IMR-90 (cell line): ENCODE results near the gene RHOC. TPM values are rescaled to one million over a fixed set of nuclear protein-coding genes. Genes with fewer than 3 reads are reported as not detected.

Experiments
- ATAC-seq: fragments of 200-7000 bp; cut with Tn5 transposase; 2 replicates; pipeline ENCODE4 v1.9.1; 2020; ENCODE audit warnings: low read depth, mild to moderate bottlenecking, moderate library complexity
- BruUV-seq: library from RNA; stranded (reverse); fragments of 400-500 nt; replicated peaks from 2 replicates; lab custom pipeline; 2021; lab: Mats Ljungman, UMichigan
- CTCF ChIA-PET: fragments of 300-600 bp; formaldehyde crosslinking; extraction: SDS; loops from one replicate; lab custom pipeline; 2021; ENCODE audit warnings: antibody characterized with exemption; lab: Yijun Ruan, JAX
- POLR2A ChIA-PET: fragments of 300-600 bp; sonication (Branson Sonifier 250); formaldehyde crosslinking; loops from one replicate; lab custom pipeline; 2022; ENCODE audit warnings: antibody characterized with exemption; ENCODE audit not compliant: unreplicated experiment; lab: Charles Lee
- DNase-seq: peaks from one replicate; pipeline ENCODE4 v3.0.0; 2013
- H2AFZ ChIP-seq: replicated peaks from 2 replicates; pipeline ENCODE3; 2013; ENCODE audit warnings: low read length, mild to moderate bottlenecking; ENCODE audit not compliant: poor library complexity
- H2AK5ac ChIP-seq: 2 replicates; pipeline ENCODE4 v1.6.1; 2013; ENCODE audit warnings: low read depth, low read length, inconsistent platforms
- H2AK9ac ChIP-seq: replicated peaks from 2 replicates; pipeline ENCODE3; 2013; ENCODE audit warnings: mild to moderate bottlenecking, low read depth, low read length, moderate library complexity; ENCODE audit not compliant: poor library complexity
- H2BK120ac ChIP-seq: 2 replicates; pipeline ENCODE4 v1.6.1; 2013; ENCODE audit warnings: low read depth, low read length, inconsistent platforms
- H2BK15ac ChIP-seq: 3 replicates; pipeline ENCODE4 v1.6.1; 2013; ENCODE audit warnings: low read depth, low read length, inconsistent platforms
- H2BK20ac ChIP-seq: 2 replicates; pipeline ENCODE4 v1.6.1; 2013; ENCODE audit warnings: low read depth, mild to moderate bottlenecking, inconsistent platforms, low read length, moderate library complexity
- H2BK5ac ChIP-seq: 2 replicates; pipeline ENCODE4 v1.6.1; 2013; ENCODE audit warnings: mild to moderate bottlenecking, low read depth, low read length, inconsistent platforms; ENCODE audit not compliant: poor library complexity, severe bottlenecking
- H3K14ac ChIP-seq: replicated peaks from 2 replicates; pipeline ENCODE4 v1.6.1; 2013; ENCODE audit warnings: low read depth, low read length, inconsistent platforms
- H3K18ac ChIP-seq: 2 replicates; pipeline ENCODE4 v1.6.1; 2013; ENCODE audit warnings: low read depth, low read length, control low read depth
- H3K23ac ChIP-seq: 2 replicates; pipeline ENCODE4 v1.6.1; 2013; ENCODE audit warnings: low read depth, low read length, inconsistent platforms
- H3K27ac ChIP-seq: 2 replicates; pipeline ENCODE4 v1.5.1; 2013; ENCODE audit warnings: mild to moderate bottlenecking, control low read depth, low read length; ENCODE audit not compliant: insufficient read depth
- H3K27me3 ChIP-seq: 2 replicates; pipeline ENCODE4 v1.6.1; 2013; ENCODE audit warnings: low read length; ENCODE audit not compliant: control insufficient read depth, insufficient read depth
- H3K36me3 ChIP-seq: 2 replicates; pipeline ENCODE4 v1.6.1; 2013; ENCODE audit warnings: low read length, mixed read lengths; ENCODE audit not compliant: control insufficient read depth, insufficient read depth
- H3K4ac ChIP-seq: 2 replicates; pipeline ENCODE4 v1.6.1; 2013; ENCODE audit warnings: low read depth, low read length, inconsistent platforms
- H3K4me1 ChIP-seq: 2 replicates; pipeline ENCODE4 v1.6.1; 2013; ENCODE audit warnings: low read length, mixed read lengths; ENCODE audit not compliant: control insufficient read depth, insufficient read depth
- H3K4me2 ChIP-seq: 2 replicates; pipeline ENCODE4 v1.6.1; 2013; ENCODE audit warnings: low read depth, mild to moderate bottlenecking, control low read depth, low read length, moderate library complexity
- H3K4me3 ChIP-seq: 2 replicates; pipeline ENCODE4 v1.5.1; 2013; ENCODE audit warnings: low read depth, mild to moderate bottlenecking, control low read depth, low read length, moderate library complexity; ENCODE audit not compliant: insufficient read depth
- H3K56ac ChIP-seq: 2 replicates; pipeline ENCODE4 v1.6.1; 2013; ENCODE audit warnings: low read length, inconsistent platforms; ENCODE audit not compliant: insufficient read depth; ENCODE audit errors: extremely low read depth
- H3K79me1 ChIP-seq, 2 experiments: 2 replicates each; pipeline ENCODE4 v1.6.1; 2013; ENCODE audit warnings: low read length in 2 of 2, inconsistent platforms in 1 of 2, low read depth in 1 of 2
- H3K9ac ChIP-seq: 2 replicates; pipeline ENCODE4 v1.6.1; 2013; ENCODE audit warnings: low read depth, low read length, control low read depth
- H3K9me1 ChIP-seq: 2 replicates; pipeline ENCODE4 v1.6.1; 2013; ENCODE audit warnings: low read length, inconsistent platforms; ENCODE audit not compliant: insufficient read depth
- H3K9me3 ChIP-seq: 2 replicates; pipeline ENCODE4 v1.6.1; 2013; ENCODE audit warnings: low read length; ENCODE audit not compliant: control insufficient read depth, insufficient read depth
- H4K20me1 ChIP-seq: 2 replicates; pipeline ENCODE4 v1.6.1; 2013; ENCODE audit warnings: low read length, inconsistent platforms; ENCODE audit not compliant: insufficient read depth
- H4K5ac ChIP-seq: 2 replicates; pipeline ENCODE4 v1.6.1; 2013; ENCODE audit warnings: mild to moderate bottlenecking, low read depth, low read length, control low read depth
- H4K8ac ChIP-seq, 2 experiments: 2 replicates each; pipeline ENCODE4 v1.6.1; 2013; ENCODE audit warnings: low read depth in 2 of 2, low read length in 2 of 2, control low read depth in 1 of 2, inconsistent platforms in 1 of 2
- H4K91ac ChIP-seq: 2 replicates; pipeline ENCODE4 v1.6.1; 2013; ENCODE audit warnings: low read depth, low read length, inconsistent platforms; ENCODE audit not compliant: insufficient read depth
- BHLHE40 ChIP-seq: fragments of 150-350 bp; IDR thresholded peaks from 2 replicates; pipeline ENCODE4 v1.6.1; 2016; ENCODE audit warnings: mild to moderate bottlenecking, low read depth, low read length
- CEBPB ChIP-seq: IDR thresholded peaks from 2 replicates; pipeline ENCODE4 v1.6.1; 2012; ENCODE audit warnings: low read depth, low read length, improper control_type of control experiment
- CHD1 ChIP-seq: IDR thresholded peaks from 2 replicates; pipeline ENCODE4 v1.6.1; 2012; ENCODE audit warnings: low read depth, low read length, improper control_type of control experiment
- CTCF ChIP-seq: conservative IDR thresholded peaks from 2 replicates; pipeline ENCODE4 v1.5.1; 2012; ENCODE audit warnings: mild to moderate bottlenecking, low read depth, low read length, improper control_type of control experiment
- FOS ChIP-seq: fragments of 150-350 bp; IDR thresholded peaks from 2 replicates; pipeline ENCODE4 v1.6.1; 2016; ENCODE audit warnings: low read depth, low read length
- MAFK ChIP-seq: IDR thresholded peaks from 2 replicates; pipeline ENCODE4 v1.6.1; 2012; ENCODE audit warnings: low read depth, low read length, improper control_type of control experiment
- MAZ ChIP-seq: IDR thresholded peaks from 2 replicates; pipeline ENCODE4 v1.6.1; 2012; ENCODE audit warnings: low read depth, mild to moderate bottlenecking, low read length, improper control_type of control experiment, moderate library complexity, borderline replicate concordance
- MXI1 ChIP-seq: IDR thresholded peaks from 2 replicates; pipeline ENCODE4 v1.6.1; 2012; ENCODE audit warnings: low read depth, mild to moderate bottlenecking, low read length, moderate library complexity, borderline replicate concordance
- NFE2L2 ChIP-seq: fragments of 150-350 bp; IDR thresholded peaks from 2 replicates; pipeline ENCODE4 v1.6.1; 2016; ENCODE audit warnings: low read depth, mild to moderate bottlenecking, low read length
- POLR2A ChIP-seq: IDR thresholded peaks from 2 replicates; pipeline ENCODE4 v1.6.1; 2012; ENCODE audit warnings: mild to moderate bottlenecking, low read depth, low read length
- RAD21 ChIP-seq: IDR thresholded peaks from 2 replicates; pipeline ENCODE4 v1.6.1; 2012; ENCODE audit warnings: low read length, improper control_type of control experiment
- RCOR1 ChIP-seq: IDR thresholded peaks from 2 replicates; pipeline ENCODE4 v1.6.1; 2012; ENCODE audit warnings: mild to moderate bottlenecking, low read length, improper control_type of control experiment; ENCODE audit not compliant: insufficient replicate concordance
- RFX5 ChIP-seq: IDR thresholded peaks from 2 replicates; pipeline ENCODE4 v1.8.0; 2012; ENCODE audit warnings: low read depth, mild to moderate bottlenecking, low read length, moderate library complexity
- SMC3 ChIP-seq: fragments of 150-350 bp; IDR thresholded peaks from 2 replicates; pipeline ENCODE4 v1.6.1; 2016; ENCODE audit warnings: low read depth, mild to moderate bottlenecking, antibody characterized with exemption, low read length, moderate library complexity
- USF2 ChIP-seq: fragments of 150-350 bp; IDR thresholded peaks from 2 replicates; pipeline ENCODE4 v1.6.1; 2017; ENCODE audit warnings: mild to moderate bottlenecking, antibody characterized with exemption, low read length, low read depth
- WGBS, 2 experiments: methylation state at CpG; one replicate each; pipeline versions ENCODE4 v1.1.5 to v1.1.7; 2013; ENCODE audit warnings: missing lambda C conversion rate in 2 of 2; ENCODE audit not compliant: insufficient read length in 1 of 2; ENCODE audit errors: extremely low coverage in 2 of 2; 5-methylcytosine and 5-hydroxymethylcytosine counted together
- dilution Hi-C: fragments of 300-500 bp; cut with HindIII; formaldehyde crosslinking; loops from one replicate; pipeline ENCODE4 v1.14.3; 2018; ENCODE audit warnings: low sequenced_read_pairs; ENCODE audit not compliant: unreplicated experiment
- in situ Hi-C: fragments of 300-500 bp; cut with MboI; formaldehyde crosslinking; loops from 3 replicates; pipeline ENCODE4 v1.14.3; 2019; ENCODE audit warnings: low sequenced_read_pairs, inconsistent platforms, mixed read lengths
- intact Hi-C: fragments of 100-400 bp; cut with micrococcal nuclease; formaldehyde crosslinking; loops from 2 replicates; pipeline ENCODE4 v1.10.0; 2022
- polyA plus RNA-seq, 3 experiments: library from polyadenylated mRNA; depleted of rRNA; stranded (reverse); fragments of >200 nt; gene quantifications; 2 replicates each; pipeline ENCODE4 v1.2.3, GENCODE V29; 2012; ENCODE audit warnings: low replicate concordance in 1 of 3
- total RNA-seq: library from RNA; depleted of rRNA; stranded (reverse); fragments of >200 nt; gene quantifications from 2 replicates; pipeline ENCODE4 v1.2.3, GENCODE V29; 2012

Gene RHOC
- total and polyA plus RNA-seq, 2 of the 4 experiments (the other 2 are of a cell fraction), result 764 to 839 TPM

- intact Hi-C loops, result loop anchor here (5.0 to 10.0 kb wide), 2 partner anchors 188 to 240 kb away; no protein-coding TSS in a partner anchor
- TF ChIP-seq FOS (peak; percentile 46), RAD21 (no peak), RCOR1 (peak; percentile 10), MXI1 (0 out of 2 replicates have a peak, but pooled peaks have one; percentile 25), BHLHE40 (peak; percentile 48), POLR2A (peak; percentile 64), CEBPB (no peak), SMC3 (no peak), CHD1 (no peak), USF2 (no peak; the same call in 1 of the 2 replicates), RFX5 (no peak), MAFK (no peak), NFE2L2 (no peak), MAZ (peak; percentile 84), CTCF (no peak)
Observed at GRCh38 chr1:112704934-112705627, 1.8 kb downstream of the RHOC start.

More at GRCh38 chr1:112704934-112705627, 1.8 kb downstream of the RHOC start:
- Histone ChIP-seq H4K8ac (peak overlapping the region; percentile 1 to 77; a peak in 3 of 4 replicates), H2BK5ac (peak overlapping the region; percentile 90), H2AK9ac (peak overlapping the region; percentile 98), H4K91ac (peak overlapping the region; percentile 78), H3K9ac (peak overlapping the region; percentile 86), H4K5ac (peak overlapping the region; percentile 9), H3K18ac (peak overlapping the region; percentile 44), H2BK120ac (peak overlapping the region; percentile 56), H3K4me3 (peak overlapping the region; percentile 84), H2BK15ac (peak overlapping the region; percentile 35; the same call in 1 of the 3 replicates), H3K4me1 (peaks cover 29% of the 10 kb centered on the region), H3K9me3 (no peaks in the 10 kb centered on the region), H3K56ac (peak overlapping the region; percentile 90), H2BK20ac (0 out of 2 replicates have a peak overlapping the region, but pooled peaks have one; percentile 5), H3K23ac (peak overlapping the region; percentile 86), H3K14ac (peak overlapping the region; percentile 86), H3K4ac (peak overlapping the region; percentile 84), H2AFZ (peak overlapping the region; percentile 66), H3K79me1 (peaks cover 8 to 58% of the 10 kb centered on the region in 2 experiments; a peak in 3 of 4 replicates), H3K9me1 (peaks cover 13% of the 10 kb centered on the region; the same call in 1 of the 2 replicates), H3K4me2 (peak overlapping the region; percentile 89), H3K27ac (peak overlapping the region; percentile 79), H4K20me1 (peaks cover 50% of the 10 kb centered on the region), H3K36me3 (peaks cover 24% of the 10 kb centered on the region), H3K27me3 (no peaks in the 10 kb centered on the region), H2AK5ac (peak overlapping the region; percentile 88)
- DNase-seq (peak; percentile 96), ATAC-seq (peak; percentile 67)
- ChIA-PET CTCF (interaction anchor here (0.5 to 1.3 kb wide), 5 partner anchors 11 to 88 kb away, joined by 3 to 5 read pairs (median 4); partner anchors contain the start of gene MOV10), POLR2A (interaction anchor here (0.6 to 1.5 kb wide), 4 partner anchors 30 to 311 kb away, joined by 3 to 9 read pairs (median 4); partner anchors contain the start of genes CTTNBP2NL and MOV10)
- no CpG with 5 or more reads among the region's 13 CpGs for WGBS, 2 experiments
- in situ Hi-C loops (loop anchor here (5.0 to 25.0 kb wide), 3 partner anchors 200 to 982 kb away; partner anchors contain the start of gene WNT2B), dilution Hi-C loops (no loop called here)
- BruUV-seq, result no TSS peak
